Gastroesophageal sphincter (tissue), 4 donors: ENCODE results near the gene MADD. TPM values are rescaled to one million over a fixed set of nuclear protein-coding genes. Genes with fewer than 3 reads are reported as not detected.

Experiments used
- ATAC-seq: fragments of 150-250 bp; one replicate; pipeline ENCODE4 v1.9.1; 2016; ENCODE audit warnings: mild to moderate bottlenecking, moderate library complexity
- H3K27ac ChIP-seq, 4 donors: fragments of 200-600 bp; sonication (generic) in 3 of 4; 1 replicate in 3 of 4; 2 replicates in 1 of 4; pipeline ENCODE4 v1.5.1; 2016 to 2019
- H3K27me3 ChIP-seq: fragments of 200-600 bp; sonication (generic); one replicate; pipeline ENCODE4 v1.5.1; 2019
- H3K36me3 ChIP-seq, 2 donors: fragments of 200-600 bp; sonication (generic); one replicate each; pipeline ENCODE4 v1.5.1; 2019; ENCODE audit warnings: control low read depth in 1 of 2
- H3K4me1 ChIP-seq, 3 donors: fragments of 200-600 bp; sonication (generic); 1 replicate in 2 of 3; 2 replicates in 1 of 3; pipeline ENCODE4 v1.5.1; 2016 to 2019; ENCODE audit warnings: control low read depth in 2 of 3
- H3K4me3 ChIP-seq, 2 donors: fragments of 200-600 bp; sonication (generic); one replicate each; pipeline ENCODE4 v1.5.1; 2019; ENCODE audit warnings: mild to moderate bottlenecking in 1 of 2, moderate library complexity in 1 of 2
- H3K9me3 ChIP-seq, 3 donors: fragments of 200-600 bp; sonication (generic); one replicate each; pipeline ENCODE4 v1.5.1; 2017 to 2019; ENCODE audit warnings: control low read depth in 2 of 3
- CTCF ChIP-seq, 4 experiments: fragments of 200-600 bp in 2 of 4; fragments of 450-650 bp in 2 of 4; sonication (generic) in 1 of 4; IDR thresholded peaks; one replicate each; pipeline ENCODE4 v1.5.1; 2017 to 2019; ENCODE audit warnings: antibody characterized with exemption in 4 of 4, mild to moderate bottlenecking in 2 of 4, moderate library complexity in 2 of 4
- EP300 ChIP-seq: sonication (generic); formaldehyde crosslinking; IDR thresholded peaks from one replicate; pipeline ENCODE4 v1.6.1; 2017; ENCODE audit warnings: antibody characterized with exemption, mild to moderate bottlenecking
- POLR2A ChIP-seq, 2 donors: fragments of 450-650 bp; IDR thresholded peaks; one replicate each; pipeline ENCODE4 v1.6.1; 2017; ENCODE audit warnings: antibody characterized with exemption in 2 of 2, mild to moderate bottlenecking in 2 of 2, moderate library complexity in 1 of 2
- POLR2AphosphoS5 ChIP-seq: sonication (generic); formaldehyde crosslinking; IDR thresholded peaks from one replicate; pipeline ENCODE4 v1.6.1; 2017; ENCODE audit warnings: antibody characterized with exemption
- WGBS, 2 donors: methylation state at CpG; one replicate each; pipeline ENCODE4 v1.1.5; 2018; ENCODE audit warnings: low coverage in 1 of 2; 5-methylcytosine and 5-hydroxymethylcytosine counted together
- total RNA-seq, 4 donors: library from RNA; depleted of rRNA; stranded (reverse); fragments of >200 nt; gene quantifications; one replicate each; pipeline ENCODE4 v1.1.0, GENCODE V29; 2016

The MADD gene
- total RNA-seq, 4 donors from 2014 or later, result 23.7 to 33.9 (median 29.4) TPM

GRCh38 chr11:47353978-47354774 is 84.2 kb downstream of the MADD start:
- 85 to 88% methylated on average over 6 to 8 of the region's 15 CpGs for WGBS, 2 donors
- H3K4me1 ChIP-seq, result peaks cover 0 to 31% (median 0%) of the 10 kb centered on the region in 3 donors
- TF ChIP-seq POLR2AphosphoS5 (no peak), EP300 (no peak), POLR2A (IDR thresholded peaks at IDR 0.05) (no peak), CTCF (IDR thresholded peaks at IDR 0.05) (no peak)
- no peak for ATAC-seq
- no peaks in the 10 kb centered on the region for H3K9me3 ChIP-seq
- H3K4me3 ChIP-seq, result peak overlapping the region in 1 of 2 donors; percentile 61
- H3K27me3 ChIP-seq, result no peaks in the 10 kb centered on the region
- no peaks in the 10 kb centered on the region for H3K36me3 ChIP-seq
- peak overlapping the region in 1 of 4 donors; percentile 86 for H3K27ac ChIP-seq

GRCh38 chr11:47354913-47355282 is 85.0 kb downstream of the MADD start:
- H3K27ac ChIP-seq, result peak overlapping the region in 3 of 4 donors; percentile 77 to 86 (median 81)
- H3K36me3 ChIP-seq, result no peaks in the 10 kb centered on the region
- TF ChIP-seq POLR2A (IDR thresholded peaks at IDR 0.05) (no peak), EP300 (no peak), CTCF (IDR thresholded peaks at IDR 0.05) (no peak), POLR2AphosphoS5 (no peak)
- peak; percentile 37 for ATAC-seq
- H3K4me1 ChIP-seq, result peaks cover 0 to 32% (median 0%) of the 10 kb centered on the region in 3 donors
- peak overlapping the region; percentile 18 to 61 for H3K4me3 ChIP-seq
- no peaks in the 10 kb centered on the region for H3K27me3 ChIP-seq
- H3K9me3 ChIP-seq, result no peaks in the 10 kb centered on the region
- 21% methylated on average over 2 of the region's 32 CpGs; no CpG with 5 or more reads in 1 of the 2 donors for WGBS, 2 donors

- 42% methylated on average over 14 of the region's 47 CpGs for WGBS, 2 donors
- Histone ChIP-seq H3K27ac (peak overlapping the region in 3 of 4 donors; percentile 77 to 86 (median 81)), H3K4me3 (peak overlapping the region; percentile 18 to 61), H3K36me3 (no peaks in the 10 kb centered on the region), H3K4me1 (peaks cover 0 to 32% (median 0%) of the 10 kb centered on the region in 3 donors), H3K27me3 (no peaks in the 10 kb centered on the region), H3K9me3 (no peaks in the 10 kb centered on the region)
- TF ChIP-seq CTCF (IDR thresholded peaks at IDR 0.05) (peak in 3 of 4 experiments; percentile 96 to 98 (median 97)), EP300 (no peak), POLR2AphosphoS5 (peak; percentile 45)
- ATAC-seq, result peak; percentile 84
Measured at GRCh38 chr11:47355283-47356128, 85.6 kb downstream of the MADD start.

GRCh38 chr11:47356129-47356997 is 86.4 kb downstream of the MADD start:
- Histone ChIP-seq H3K36me3 (no peaks in the 10 kb centered on the region), H3K27ac (no peak overlapping the region), H3K27me3 (no peaks in the 10 kb centered on the region), H3K4me1 (peaks cover 0 to 32% (median 0%) of the 10 kb centered on the region in 3 donors), H3K4me3 (no peak overlapping the region), H3K9me3 (no peaks in the 10 kb centered on the region)
- no peak for ATAC-seq
- TF ChIP-seq POLR2A (IDR thresholded peaks at IDR 0.05), result no peak
- TF ChIP-seq CTCF (IDR thresholded peaks at IDR 0.05), result no peak
- TF ChIP-seq POLR2AphosphoS5, result no peak
- no peak for TF ChIP-seq EP300
- WGBS, 2 donors, result 83 to 91% methylated on average over 9 of the region's 9 CpGs
